Measurements from ENCODE around the gene AGER. TPM values are rescaled to one million over a fixed set of nuclear protein-coding genes. Genes with fewer than 3 reads are reported as not detected.

Gene AGER
- polyA plus RNA-seq, 1 of the 3 experiments (the other 2 are of a cell fraction): 3.5 TPM

DNA sequence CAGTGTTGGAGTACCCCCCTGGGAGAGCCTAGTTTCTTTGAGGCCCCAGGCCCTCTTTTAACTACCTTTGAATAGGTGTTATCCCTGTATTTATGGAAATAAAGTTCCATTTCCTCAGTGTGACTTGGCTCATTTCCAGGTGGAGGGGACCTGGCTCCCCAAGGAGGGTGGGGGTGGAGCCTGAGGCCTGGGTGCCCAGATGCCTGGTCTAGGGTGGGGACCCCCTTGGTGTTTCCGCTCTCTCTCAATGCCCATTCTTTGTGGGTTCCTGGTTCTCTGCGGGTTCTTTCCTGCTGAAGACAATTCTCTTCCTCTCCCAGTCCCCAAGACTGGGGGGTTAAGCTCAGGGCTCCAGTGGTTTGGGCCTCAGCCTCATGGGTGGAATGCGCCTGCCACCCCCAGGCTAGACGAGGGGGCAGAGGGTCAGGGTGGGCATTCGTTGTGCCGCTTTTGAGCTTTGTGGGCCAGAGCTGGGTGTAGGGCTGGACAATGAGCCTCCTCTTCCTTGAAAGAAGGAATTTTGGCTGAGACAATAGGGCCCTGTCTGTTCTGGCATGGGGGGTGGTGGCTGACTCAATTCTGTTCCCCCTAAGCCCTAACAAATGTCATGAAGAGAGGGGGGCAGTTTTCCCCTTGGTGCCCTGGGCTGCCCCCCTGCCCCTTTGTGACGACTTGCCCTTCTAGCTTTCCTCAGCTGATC, 20.3 kb downstream of the AGER start:
- DNase-seq: no peak
- peaks cover 2% of the 10 kb centered on the region for H3F3A ChIP-seq (replicated peaks; ENCODE audit: insufficient read depth)
- no peaks in the 10 kb centered on the region for H3K27me3 ChIP-seq (ENCODE audit: insufficient read depth)
- H3K79me2 ChIP-seq (ENCODE audit: insufficient read depth): no peaks in the 10 kb centered on the region
- no peaks in the 10 kb centered on the region for H3K4me1 ChIP-seq (ENCODE audit: control insufficient read depth in 1 of 2, insufficient read depth in 2 of 2, low read depth in 1 of 2, low read length in 1 of 2)
- H3K36me3 ChIP-seq (replicated peaks in 1 of 2; ENCODE audit: control insufficient read depth in 1 of 2, insufficient read depth in 2 of 2, low read length in 1 of 2): peaks cover 12 to 17% of the 10 kb centered on the region in 2 experiments
- no peak overlapping the region for H2AFZ ChIP-seq (ENCODE audit: low read depth)
- TF ChIP-seq IRF3 (IDR thresholded peaks at IDR 0.05; ENCODE audit: low read depth, low read length) (no peak), JUND (IDR thresholded peaks at IDR 0.05) (no peak), NRF1 (IDR thresholded peaks at IDR 0.05; ENCODE audit: low read depth, low read length) (no peak), MEF2A (IDR thresholded peaks at IDR 0.05; ENCODE audit: borderline replicate concordance, low read depth) (no peak), FOXJ3 (CRISPR knock-in tag; IDR thresholded peaks at IDR 0.05) (no peak), USF2 (IDR thresholded peaks at IDR 0.05; ENCODE audit: borderline replicate concordance, low read depth, low read length) (no peak), ELF1 (IDR thresholded peaks at IDR 0.05) (no peak), POLR2AphosphoS5 (IDR thresholded peaks at IDR 0.05; ENCODE audit: low read depth, low read length) (no peak), YY1 (IDR thresholded peaks at IDR 0.05; ENCODE audit: low read depth) (no peak), SIN3A (IDR thresholded peaks at IDR 0.05; ENCODE audit: borderline replicate concordance, low read depth, low read length) (no peak), FOSL2 (IDR thresholded peaks at IDR 0.05; ENCODE audit: borderline replicate concordance, low read depth) (no peak), FOXM1 (IDR thresholded peaks at IDR 0.05; ENCODE audit: low read depth) (no peak), RAD21 (IDR thresholded peaks at IDR 0.05; ENCODE audit: low read length) (no peak), RXRA (IDR thresholded peaks at IDR 0.05; ENCODE audit: borderline replicate concordance, low read depth) (no peak), RCOR1 (IDR thresholded peaks at IDR 0.05; ENCODE audit: low read length) (no peak), GATA2 (CRISPR knock-in tag; IDR thresholded peaks at IDR 0.05) (no peak), RFX5 (IDR thresholded peaks at IDR 0.05; ENCODE audit: low read length) (no peak)
- TF ChIP-seq, protein P1, sequence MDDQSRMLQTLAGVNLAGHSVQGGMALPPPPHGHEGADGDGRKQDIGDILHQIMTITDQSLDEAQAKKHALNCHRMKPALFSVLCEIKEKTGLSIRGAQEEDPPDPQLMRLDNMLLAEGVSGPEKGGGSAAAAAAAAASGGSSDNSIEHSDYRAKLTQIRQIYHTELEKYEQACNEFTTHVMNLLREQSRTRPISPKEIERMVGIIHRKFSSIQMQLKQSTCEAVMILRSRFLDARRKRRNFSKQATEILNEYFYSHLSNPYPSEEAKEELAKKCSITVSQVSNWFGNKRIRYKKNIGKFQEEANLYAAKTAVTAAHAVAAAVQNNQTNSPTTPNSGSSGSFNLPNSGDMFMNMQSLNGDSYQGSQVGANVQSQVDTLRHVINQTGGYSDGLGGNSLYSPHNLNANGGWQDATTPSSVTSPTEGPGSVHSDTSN (IDR thresholded peaks at IDR 0.05): no peak
- H4K20me1 ChIP-seq (ENCODE audit: insufficient read depth): no peaks in the 10 kb centered on the region
- WGBS (ENCODE audit: low lambda C conversion rate): 100% methylated on average over 1 of the region's 7 CpGs
- no peak overlapping the region for H3K4me2 ChIP-seq
- H3K27ac ChIP-seq (ENCODE audit: low read depth in 2 of 2, low read length in 1 of 2): no peak overlapping the region
- POLR2A ChIA-PET: no interaction called here
- H3K9ac ChIP-seq: no peak overlapping the region
- no peak overlapping the region for H3K4me3 ChIP-seq (ENCODE audit: low read depth in 2 of 2, low read length in 1 of 2)
- H3K9me2 ChIP-seq: no peaks in the 10 kb centered on the region
- H3K9me3 ChIP-seq: no peaks in the 10 kb centered on the region
- CTCF ChIA-PET: interaction anchor here (1.2 to 2.0 kb wide), 3 partner anchors 9 to 45 kb away, joined by 3 to 7 read pairs (median 7); partner anchors contain the start of gene AGPAT1
